RWPE2 (cell line): ENCODE data around the gene MYADML2.

ENCODE experiments used
- ATAC-seq: fragments of 200-7000 bp; cut with Tn5 transposase; 3 replicates; pipeline ENCODE4 v1.9.1; 2021; ENCODE audit warnings: low read depth
- DNase-seq: peaks from one replicate; pipeline ENCODE4 v3.0.0-alpha.2; 2020; ENCODE audit warnings: low spot score
- H3K27ac ChIP-seq: fragments of 450-650 bp; 2 replicates; pipeline ENCODE4 v1.5.1; 2017; ENCODE audit warnings: mild to moderate bottlenecking; ENCODE audit not compliant: poor library complexity, severe bottlenecking
- H3K27me3 ChIP-seq: fragments of 250-450 bp; sonication (Bioruptor Pico); 2 replicates; pipeline ENCODE4 v1.5.1; 2021; ENCODE audit warnings: mild to moderate bottlenecking, moderate library complexity; ENCODE audit not compliant: insufficient read depth, poor library complexity, severe bottlenecking
- H3K36me3 ChIP-seq: fragments of 250-450 bp; sonication (Bioruptor Pico); 2 replicates; pipeline ENCODE4 v1.5.1; 2020; ENCODE audit warnings: low read depth, mild to moderate bottlenecking, moderate library complexity
- H3K4me1 ChIP-seq: fragments of 250-450 bp; sonication (Bioruptor Pico); 2 replicates; pipeline ENCODE4 v1.5.1; 2021; ENCODE audit warnings: mild to moderate bottlenecking, moderate library complexity; ENCODE audit not compliant: insufficient read depth, poor library complexity, severe bottlenecking
- H3K4me3 ChIP-seq: fragments of 250-450 bp; sonication (Bioruptor Pico); 2 replicates; pipeline ENCODE4 v1.5.1; 2021; ENCODE audit warnings: mild to moderate bottlenecking, moderate library complexity; ENCODE audit not compliant: severe bottlenecking
- H3K9me3 ChIP-seq: fragments of 250-450 bp; sonication (Bioruptor Pico); 2 replicates; pipeline ENCODE4 v1.5.1; 2021; ENCODE audit warnings: mild to moderate bottlenecking, moderate library complexity; ENCODE audit not compliant: severe bottlenecking
- CTCF ChIP-seq: fragments of 450-650 bp; IDR thresholded peaks from one replicate; pipeline ENCODE4 v1.5.1; 2017; ENCODE audit warnings: mild to moderate bottlenecking, moderate library complexity; ENCODE audit not compliant: poor library complexity, severe bottlenecking

Gene MYADML2

DNA sequence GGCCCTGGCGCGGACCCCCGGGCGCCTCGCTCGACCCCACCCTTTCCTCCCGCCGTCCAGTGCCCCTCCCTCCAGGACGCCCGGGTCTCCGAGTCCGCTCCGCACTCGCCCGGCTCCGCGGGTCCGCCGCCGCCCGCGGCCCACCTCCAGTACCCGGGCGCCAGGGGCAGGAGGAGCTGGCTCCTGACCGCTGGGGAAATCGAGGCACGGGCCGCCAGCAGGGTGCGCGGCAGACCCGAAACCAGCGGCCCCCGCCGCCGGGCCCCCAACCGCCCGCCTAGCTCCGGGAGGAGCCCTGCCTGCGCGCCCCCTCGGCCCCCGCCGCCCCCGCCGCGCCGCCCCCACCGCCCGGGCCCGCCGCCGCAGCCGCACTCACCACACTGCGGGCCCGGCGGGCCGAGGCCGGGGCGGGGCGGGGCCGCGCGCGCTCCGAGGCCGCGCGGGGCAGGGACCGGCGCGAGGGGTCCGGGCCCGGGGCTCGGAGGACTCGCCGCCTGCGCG, 19.8 kb downstream of the MYADML2 start:
- no peak for DNase-seq
- Histone ChIP-seq H3K9me3 (no peaks in the 10 kb centered on the region), H3K36me3 (peaks cover 8% of the 10 kb centered on the region), H3K27me3 (no peaks in the 10 kb centered on the region), H3K4me1 (peaks cover 14% of the 10 kb centered on the region), H3K4me3 (peak overlapping the region; percentile 62), H3K27ac (peak overlapping the region; percentile 90)
- ATAC-seq, result no peak
- TF ChIP-seq CTCF, result no peak

DNA sequence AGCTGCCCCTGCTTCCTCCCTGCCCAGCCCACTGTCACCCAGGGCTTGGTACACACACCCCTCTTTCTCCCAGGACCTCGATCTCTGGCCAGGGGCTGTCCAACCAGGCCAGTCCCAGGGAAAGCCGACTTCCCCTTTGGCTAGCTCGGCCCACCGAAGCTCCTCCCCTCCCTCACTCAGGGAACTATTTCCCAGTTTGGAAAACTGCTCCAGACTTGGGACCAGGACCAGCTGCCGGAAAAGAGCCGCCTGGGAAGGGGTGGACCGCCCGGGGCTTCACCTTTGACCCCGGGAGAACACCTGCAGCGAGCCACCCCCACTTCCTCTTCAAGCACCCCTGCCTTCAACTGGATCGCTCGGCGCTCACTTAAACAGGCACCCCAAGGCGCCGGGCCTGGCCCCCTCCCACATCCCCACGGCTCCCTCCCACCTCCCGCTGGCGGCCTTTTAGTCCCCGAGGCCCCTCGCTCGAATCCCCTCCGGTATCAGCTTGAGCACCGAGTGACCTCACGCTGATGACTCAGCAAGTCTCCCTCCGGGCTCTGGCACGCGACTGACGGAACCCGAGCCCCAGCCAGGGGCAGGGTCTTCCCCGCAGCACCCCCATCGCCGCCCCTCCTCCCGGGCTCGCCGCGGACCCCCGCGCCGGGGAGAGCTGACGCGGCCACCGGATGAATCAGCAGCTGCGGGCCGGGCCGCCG, 20.4 kb downstream of the MYADML2 start:
- Histone ChIP-seq H3K36me3 (peaks cover 14% of the 10 kb centered on the region), H3K27ac (peak overlapping the region; percentile 90), H3K4me3 (peak overlapping the region; percentile 62), H3K9me3 (no peaks in the 10 kb centered on the region), H3K4me1 (peaks cover 14% of the 10 kb centered on the region), H3K27me3 (no peaks in the 10 kb centered on the region)
- DNase-seq (no peak), ATAC-seq (peak; percentile 36)
- TF ChIP-seq CTCF, result no peak

GRCh38 chr17:81925860-81926450, 21.1 kb downstream of the MYADML2 start:
- ATAC-seq, result no peak
- no peak for TF ChIP-seq CTCF
- peaks cover 18% of the 10 kb centered on the region for H3K36me3 ChIP-seq
- no peak for DNase-seq
- peak overlapping the region; percentile 62 for H3K4me3 ChIP-seq
- H3K9me3 ChIP-seq, result no peaks in the 10 kb centered on the region
- H3K27me3 ChIP-seq, result no peaks in the 10 kb centered on the region
- H3K4me1 ChIP-seq, result peaks cover 14% of the 10 kb centered on the region
- H3K27ac ChIP-seq, result peak overlapping the region; percentile 90

- Histone ChIP-seq H3K36me3 (peaks cover 20% of the 10 kb centered on the region), H3K4me3 (no peak overlapping the region), H3K4me1 (peaks cover 14% of the 10 kb centered on the region), H3K27ac (peak overlapping the region; percentile 90), H3K27me3 (no peaks in the 10 kb centered on the region), H3K9me3 (no peaks in the 10 kb centered on the region)
- DNase-seq, result no peak
- no peak for ATAC-seq
- TF ChIP-seq CTCF, result no peak
These were observed 22.2 kb downstream of the MYADML2 start for GRCh38 chr17:81924557-81925532.
